IPS-18a (cell line): ENCODE results near the gene ZNF177.

Source experiments
- H3K27ac ChIP-seq: one replicate; pipeline ENCODE4 v1.5.1; 2013; ENCODE audit warnings: low read length
- H3K27me3 ChIP-seq: one replicate; pipeline ENCODE4 v1.6.1; 2013; ENCODE audit warnings: mild to moderate bottlenecking, low read length; ENCODE audit not compliant: control insufficient read depth, insufficient read depth
- H3K36me3 ChIP-seq: one replicate; pipeline ENCODE4 v1.6.1; 2013; ENCODE audit warnings: low read depth, low read length; ENCODE audit not compliant: control insufficient read depth
- H3K4me1 ChIP-seq: one replicate; pipeline ENCODE4 v1.6.1; 2013; ENCODE audit warnings: low read depth, low read length; ENCODE audit not compliant: control insufficient read depth
- H3K4me3 ChIP-seq: one replicate; pipeline ENCODE4 v1.5.1; 2013; ENCODE audit warnings: low read length
- H3K9ac ChIP-seq: one replicate; pipeline ENCODE4 v1.6.1; 2013; ENCODE audit warnings: mild to moderate bottlenecking, low read length, moderate library complexity
- H3K9me3 ChIP-seq: one replicate; pipeline ENCODE4 v1.6.1; 2013; ENCODE audit warnings: low read depth, low read length; ENCODE audit not compliant: control insufficient read depth

The ZNF177 gene

GRCh38 chr19:9431475-9431874, 68.7 kb downstream of the ZNF177 start:
- no peaks in the 10 kb centered on the region for H3K27me3 ChIP-seq
- no peak overlapping the region for H3K9ac ChIP-seq
- no peak overlapping the region for H3K27ac ChIP-seq
- no peaks in the 10 kb centered on the region for H3K9me3 ChIP-seq
- H3K4me1 ChIP-seq, result peaks cover 5% of the 10 kb centered on the region
- H3K4me3 ChIP-seq, result no peak overlapping the region
- H3K36me3 ChIP-seq, result peaks cover 4% of the 10 kb centered on the region
